ENCODE data around the gene SLC52A1. TPM values are rescaled to one million over a fixed set of nuclear protein-coding genes. Genes with fewer than 3 reads are reported as not detected.

Gene SLC52A1
- total RNA-seq, 3 donors from 2014 or later, result 3.0 to 5.3 (median 3.6) TPM

GRCh38 chr17:5003214-5003867, 31.9 kb downstream of the SLC52A1 start:
- H3K9me3 ChIP-seq, result no peaks in the 10 kb centered on the region
- H3K4me3 ChIP-seq, result no peak overlapping the region
- peaks cover 19% of the 10 kb centered on the region for H3K36me3 ChIP-seq (ENCODE audit: low read depth)
- intact Hi-C loops (cut with DNase I, micrococcal nuclease), result no loop called here
- TF ChIP-seq CTCF (IDR thresholded peaks at IDR 0.05), result no peak
- H3K4me1 ChIP-seq (ENCODE audit: low read depth), result peaks cover 14% of the 10 kb centered on the region
- no peak for DNase-seq
- no peak for ATAC-seq

GRCh38 chr17:5002121-5002788, 33.0 kb downstream of the SLC52A1 start:
- Histone ChIP-seq H3K4me1 (ENCODE audit: low read depth) (peaks cover 14% of the 10 kb centered on the region), H3K9me3 (no peaks in the 10 kb centered on the region), H3K36me3 (ENCODE audit: low read depth) (peaks cover 15% of the 10 kb centered on the region), H3K4me3 (no peak overlapping the region)
- intact Hi-C loops (cut with DNase I, micrococcal nuclease), result no loop called here
- no peak for TF ChIP-seq CTCF (IDR thresholded peaks at IDR 0.05)
- ATAC-seq (no peak), DNase-seq (no peak)

- ATAC-seq (no peak), DNase-seq (no peak)
- Histone ChIP-seq H3K36me3 (ENCODE audit: low read depth) (peaks cover 13% of the 10 kb centered on the region), H3K4me3 (no peak overlapping the region), H3K9me3 (no peaks in the 10 kb centered on the region), H3K4me1 (ENCODE audit: low read depth) (peaks cover 22% of the 10 kb centered on the region)
- TF ChIP-seq CTCF (IDR thresholded peaks at IDR 0.05), result no peak
- intact Hi-C loops (cut with DNase I, micrococcal nuclease), result no loop called here
These were observed 35.0 kb downstream of the SLC52A1 start for GRCh38 chr17:5000237-5000639.

GRCh38 chr17:4999430-5000093, 35.7 kb downstream of the SLC52A1 start:
- no peak for TF ChIP-seq CTCF (IDR thresholded peaks at IDR 0.05)
- Histone ChIP-seq H3K9me3 (no peaks in the 10 kb centered on the region), H3K36me3 (ENCODE audit: low read depth) (peaks cover 11% of the 10 kb centered on the region), H3K4me1 (ENCODE audit: low read depth) (peaks cover 22% of the 10 kb centered on the region), H3K4me3 (no peak overlapping the region)
- DNase-seq (no peak), ATAC-seq (no peak)
- intact Hi-C loops (cut with DNase I, micrococcal nuclease), result no loop called here

GRCh38 chr17:4998732-4999429, 36.3 kb downstream of the SLC52A1 start:
- Histone ChIP-seq H3K4me1 (ENCODE audit: low read depth) (peaks cover 22% of the 10 kb centered on the region), H3K4me3 (peak overlapping the region; percentile 92), H3K36me3 (ENCODE audit: low read depth) (peaks cover 11% of the 10 kb centered on the region), H3K9me3 (no peaks in the 10 kb centered on the region)
- TF ChIP-seq CTCF (IDR thresholded peaks at IDR 0.05), result no peak
- ATAC-seq, result peak; percentile 54
- intact Hi-C loops (cut with DNase I, micrococcal nuclease), result no loop called here
- peak; percentile 73 to 81 (median 77) for DNase-seq
